Jurkat, Clone E6-1 (cell line): ENCODE data around the gene PPA2.
"Not testable (repeated sequence)": the region's sequence is repeated elsewhere in the genome, so short reads cannot be mapped to it uniquely, and the experiment has no call there.

ENCODE experiments used
- DNase-seq: peaks from one replicate; pipeline ENCODE4 v3.0.0-alpha.2; 2011; ENCODE audit warnings: low read depth, low spot score
- H3K4me3 ChIP-seq: 2 replicates; pipeline ENCODE4 v1.5.1; 2011; ENCODE audit warnings: mild to moderate bottlenecking, low read length, control low read depth, moderate library complexity

Gene PPA2

GRCh38 chr4:105414316-105414715 lies 59.5 kb downstream of the PPA2 start:
- DNase-seq, result no peak
- no peak overlapping the region for H3K4me3 ChIP-seq

- DNase-seq, H3K4me3 ChIP-seq: not testable (repeated sequence)
These were observed 64.7 kb downstream of the PPA2 start for GRCh38 chr4:105409135-105409534.

GRCh38 chr4:105400901-105401677 lies 72.8 kb downstream of the PPA2 start:
- DNase-seq, result no peak
- no peak overlapping the region for H3K4me3 ChIP-seq

GRCh38 chr4:105399532-105400161 lies 74.2 kb downstream of the PPA2 start:
- no peak for DNase-seq
- H3K4me3 ChIP-seq, result no peak overlapping the region

GRCh38 chr4:105392858-105393257 lies 81.0 kb downstream of the PPA2 start:
- no peak overlapping the region for H3K4me3 ChIP-seq
- DNase-seq, result no peak

GRCh38 chr4:105389167-105389566 lies 84.7 kb downstream of the PPA2 start:
- no peak for DNase-seq
- no peak overlapping the region for H3K4me3 ChIP-seq

GRCh38 chr4:105387466-105387865 lies 86.4 kb downstream of the PPA2 start:
- H3K4me3 ChIP-seq, result no peak overlapping the region
- DNase-seq, result no peak

- no peak for DNase-seq
- no peak overlapping the region for H3K4me3 ChIP-seq
These were observed 87.8 kb downstream of the PPA2 start for GRCh38 chr4:105386012-105386411.

- DNase-seq, result no peak
These were observed 99.8 kb downstream of the PPA2 start for GRCh38 chr4:105374071-105374470.

GRCh38 chr4:105373324-105373723 lies 100.5 kb downstream of the PPA2 start:
- DNase-seq, result no peak
- H3K4me3 ChIP-seq, result no peak overlapping the region

More at GRCh38 chr4:105374071-105374470, 99.8 kb downstream of the PPA2 start:
- no peak overlapping the region for H3K4me3 ChIP-seq

GRCh38 chr4:105369988-105370387 lies 103.9 kb downstream of the PPA2 start:
- no peak for DNase-seq
- H3K4me3 ChIP-seq, result no peak overlapping the region

- no peak for DNase-seq
These were observed 112.8 kb downstream of the PPA2 start for GRCh38 chr4:105361053-105361452.

GRCh38 chr4:105357258-105357980 lies 116.4 kb downstream of the PPA2 start:
- H3K4me3 ChIP-seq, result no peak overlapping the region
- DNase-seq, result no peak

More at GRCh38 chr4:105361053-105361452, 112.8 kb downstream of the PPA2 start:
- H3K4me3 ChIP-seq, result no peak overlapping the region

GRCh38 chr4:105356194-105356593 lies 117.7 kb downstream of the PPA2 start:
- no peak for DNase-seq
- H3K4me3 ChIP-seq, result no peak overlapping the region

GRCh38 chr4:105352826-105353225 lies 121.0 kb downstream of the PPA2 start:
- no peak for DNase-seq

GRCh38 chr4:105351861-105352260 lies 122.0 kb downstream of the PPA2 start:
- H3K4me3 ChIP-seq, result no peak overlapping the region
- DNase-seq, result no peak

More at GRCh38 chr4:105352826-105353225, 121.0 kb downstream of the PPA2 start:
- H3K4me3 ChIP-seq, result no peak overlapping the region

- H3K4me3 ChIP-seq, result no peak overlapping the region
- no peak for DNase-seq
These were observed 122.9 kb downstream of the PPA2 start for GRCh38 chr4:105350859-105351490.

- DNase-seq, result no peak
These were observed 125.1 kb downstream of the PPA2 start for GRCh38 chr4:105348719-105349118.

GRCh38 chr4:105346869-105347268 lies 127.0 kb downstream of the PPA2 start:
- DNase-seq, result no peak
- no peak overlapping the region for H3K4me3 ChIP-seq

More at GRCh38 chr4:105348719-105349118, 125.1 kb downstream of the PPA2 start:
- no peak overlapping the region for H3K4me3 ChIP-seq
